Measurements from ENCODE around the gene ACTA2.

The ACTA2 gene

DNA sequence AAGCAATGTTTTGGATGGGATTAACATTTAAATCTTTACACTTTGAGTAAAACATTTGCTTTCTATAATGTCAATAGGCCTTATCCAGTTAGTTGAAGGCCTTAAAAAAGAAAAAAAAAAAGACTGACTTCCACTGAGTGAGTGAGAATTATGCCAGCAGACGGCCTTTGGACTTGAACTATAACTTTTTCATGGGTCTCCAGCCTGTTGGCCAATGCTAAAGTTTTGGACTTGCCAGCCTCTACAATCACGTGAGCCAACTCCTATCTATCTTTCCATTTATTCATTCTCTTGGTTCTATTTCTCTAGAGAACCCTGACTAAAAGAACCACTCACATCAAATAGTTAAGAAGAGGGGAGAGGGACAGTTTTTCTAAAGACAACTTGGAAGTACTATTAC lies 35.3 kb upstream of the ACTA2 start:
- no peak overlapping the region for H3K27ac ChIP-seq
- TF ChIP-seq, protein P1, sequence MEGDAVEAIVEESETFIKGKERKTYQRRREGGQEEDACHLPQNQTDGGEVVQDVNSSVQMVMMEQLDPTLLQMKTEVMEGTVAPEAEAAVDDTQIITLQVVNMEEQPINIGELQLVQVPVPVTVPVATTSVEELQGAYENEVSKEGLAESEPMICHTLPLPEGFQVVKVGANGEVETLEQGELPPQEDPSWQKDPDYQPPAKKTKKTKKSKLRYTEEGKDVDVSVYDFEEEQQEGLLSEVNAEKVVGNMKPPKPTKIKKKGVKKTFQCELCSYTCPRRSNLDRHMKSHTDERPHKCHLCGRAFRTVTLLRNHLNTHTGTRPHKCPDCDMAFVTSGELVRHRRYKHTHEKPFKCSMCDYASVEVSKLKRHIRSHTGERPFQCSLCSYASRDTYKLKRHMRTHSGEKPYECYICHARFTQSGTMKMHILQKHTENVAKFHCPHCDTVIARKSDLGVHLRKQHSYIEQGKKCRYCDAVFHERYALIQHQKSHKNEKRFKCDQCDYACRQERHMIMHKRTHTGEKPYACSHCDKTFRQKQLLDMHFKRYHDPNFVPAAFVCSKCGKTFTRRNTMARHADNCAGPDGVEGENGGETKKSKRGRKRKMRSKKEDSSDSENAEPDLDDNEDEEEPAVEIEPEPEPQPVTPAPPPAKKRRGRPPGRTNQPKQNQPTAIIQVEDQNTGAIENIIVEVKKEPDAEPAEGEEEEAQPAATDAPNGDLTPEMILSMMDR (conservative IDR thresholded peaks at IDR 0.05): no peak
- no peak for TF ChIP-seq ZFX (IDR thresholded peaks at IDR 0.05)

DNA sequence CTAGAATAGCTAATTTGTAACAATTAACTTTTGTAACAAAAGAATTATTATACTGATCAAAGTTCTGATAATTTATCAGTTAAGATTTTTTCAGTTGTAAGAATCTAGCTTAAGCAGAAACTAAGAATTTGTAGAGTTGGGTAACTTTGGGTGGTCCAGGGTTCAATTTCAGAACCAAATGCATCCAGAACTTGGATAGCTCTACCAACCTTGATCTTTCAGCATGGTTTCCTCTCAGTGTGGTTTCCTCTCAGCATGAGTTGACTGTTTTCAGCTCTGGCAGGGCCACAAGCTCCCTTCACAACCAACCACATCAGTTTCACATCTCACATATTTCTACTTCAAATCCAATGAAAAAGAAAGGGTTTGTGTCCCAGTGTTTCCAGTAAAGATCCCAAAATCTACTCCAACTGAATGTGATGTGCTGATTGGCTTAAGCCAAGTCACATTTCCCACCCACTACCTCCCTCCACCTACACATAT lies 34.7 kb upstream of the ACTA2 start:
- no peak overlapping the region for H3K27ac ChIP-seq
- no peak for TF ChIP-seq ZFX (IDR thresholded peaks at IDR 0.05)
- TF ChIP-seq, protein P1 (conservative IDR thresholded peaks at IDR 0.05): peak; percentile 41

DNA sequence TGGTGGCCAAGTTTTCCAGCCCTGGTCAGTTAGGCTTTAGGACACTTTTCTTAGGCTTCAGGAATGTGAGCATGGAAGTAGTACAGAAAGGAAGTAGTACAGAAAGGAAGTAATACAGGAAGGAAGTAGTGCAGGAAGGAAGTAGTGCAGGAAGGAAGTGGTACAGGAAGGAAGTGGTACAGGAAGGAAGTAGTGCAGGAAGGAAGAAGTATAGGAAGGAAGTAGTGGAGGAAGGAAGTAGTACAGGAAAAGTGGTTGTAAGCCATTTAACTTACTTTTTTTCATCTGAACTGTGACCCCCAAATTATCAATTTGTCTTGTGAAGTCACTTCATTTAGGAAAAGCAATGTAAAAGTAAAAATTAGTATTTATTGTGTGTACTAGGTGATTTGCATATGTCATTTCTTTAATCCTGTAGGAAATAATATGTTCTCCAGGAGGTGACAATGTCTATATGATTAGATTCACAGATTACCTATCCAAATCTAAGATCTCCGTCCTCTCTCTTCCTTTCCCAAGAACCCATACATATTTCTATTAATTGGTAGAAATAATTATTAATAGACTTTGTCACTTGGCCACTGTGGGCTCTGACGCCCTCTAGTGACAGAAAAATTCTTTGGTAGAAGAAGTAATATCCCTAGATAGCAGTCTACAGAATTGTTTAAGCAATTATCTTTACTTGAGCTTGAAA lies 34.1 kb upstream of the ACTA2 start:
- H3K27ac ChIP-seq: no peak overlapping the region
- no peak for TF ChIP-seq ZFX (IDR thresholded peaks at IDR 0.05)
- TF ChIP-seq, protein P1 (conservative IDR thresholded peaks at IDR 0.05): peak; percentile 75

DNA sequence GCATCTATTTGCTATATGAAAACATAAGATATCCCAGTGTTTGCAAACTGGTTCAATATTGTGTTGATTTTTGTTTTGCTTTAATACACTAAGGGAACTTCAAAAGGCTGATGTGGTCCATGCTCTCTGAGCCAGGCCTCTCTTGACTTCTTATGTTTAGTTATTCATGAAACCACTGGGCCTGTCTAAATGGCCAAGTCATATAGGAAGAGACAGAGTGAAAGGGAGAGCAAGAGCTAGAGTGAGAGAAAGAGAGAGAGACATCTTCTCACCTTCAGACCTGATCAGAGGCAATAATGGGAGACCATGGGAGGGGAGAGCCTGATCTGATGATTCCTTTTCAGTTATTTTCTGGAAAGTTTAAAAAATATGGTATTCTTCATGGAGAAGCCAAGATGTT lies 32.0 kb upstream of the ACTA2 start:
- TF ChIP-seq, protein P1 (conservative IDR thresholded peaks at IDR 0.05): no peak
- TF ChIP-seq ZFX (IDR thresholded peaks at IDR 0.05): no peak
- no peak overlapping the region for H3K27ac ChIP-seq

DNA sequence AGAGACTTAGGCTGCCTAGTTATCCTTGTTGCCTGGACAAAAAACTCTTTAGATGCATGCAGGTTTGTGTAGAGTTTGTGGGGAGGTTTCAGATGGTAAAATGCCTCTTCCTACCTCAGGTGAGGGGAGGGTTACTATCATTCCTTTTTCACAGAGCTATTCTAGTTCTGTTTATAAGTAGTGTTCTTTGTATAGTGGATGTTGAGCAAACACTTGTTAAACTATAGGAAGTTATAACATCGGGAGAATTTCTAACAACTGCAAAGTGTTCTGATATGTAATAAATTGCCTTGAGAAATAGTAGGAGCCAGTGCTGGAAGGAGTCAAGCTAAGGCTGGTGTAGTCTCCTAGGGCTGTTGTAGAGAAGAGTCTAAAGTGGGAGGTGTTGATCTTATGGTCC lies 31.4 kb upstream of the ACTA2 start:
- no peak for TF ChIP-seq ZFX (IDR thresholded peaks at IDR 0.05)
- TF ChIP-seq, protein P1 (conservative IDR thresholded peaks at IDR 0.05): no peak
- H3K27ac ChIP-seq: no peak overlapping the region

DNA sequence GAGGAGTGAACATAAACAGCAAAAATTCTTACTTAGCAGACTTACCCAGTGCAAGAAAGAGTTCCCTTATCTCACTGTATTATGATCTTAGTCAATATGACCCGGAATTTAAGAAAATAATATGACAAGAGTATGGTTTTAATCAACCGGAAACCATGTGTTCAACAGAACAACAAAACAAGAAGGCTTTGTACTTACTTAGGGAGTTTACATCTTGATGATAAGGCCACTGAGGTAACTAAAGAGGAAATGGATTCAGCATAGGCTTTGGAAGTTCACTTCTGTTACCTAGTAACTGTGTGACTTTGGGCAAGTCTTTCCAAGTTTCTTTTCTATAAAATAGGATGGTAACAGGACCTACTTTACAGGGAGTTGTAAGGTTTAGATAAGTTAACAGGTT lies 30.6 kb upstream of the ACTA2 start:
- H3K27ac ChIP-seq: no peak overlapping the region
- TF ChIP-seq, protein P1 (conservative IDR thresholded peaks at IDR 0.05): no peak
- no peak for TF ChIP-seq ZFX (IDR thresholded peaks at IDR 0.05)

DNA sequence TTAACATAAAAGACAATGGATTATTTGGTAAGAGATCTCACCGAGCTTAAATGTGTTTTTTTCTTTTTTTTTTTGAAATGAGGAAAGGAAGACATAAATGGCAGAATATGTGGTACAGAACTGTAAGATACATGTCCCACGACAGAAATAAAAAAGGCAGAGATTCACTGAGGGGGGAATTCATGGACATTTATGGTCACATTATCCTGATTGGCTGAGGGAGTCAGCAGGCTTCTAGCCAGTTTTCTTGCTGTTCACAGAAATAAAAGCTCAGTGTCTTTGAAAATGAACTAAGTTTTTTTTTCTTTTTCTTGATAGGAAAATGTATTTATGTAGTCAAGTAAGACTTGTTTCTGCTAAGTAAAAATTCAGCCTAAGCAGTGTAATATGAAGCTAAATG lies 29.8 kb upstream of the ACTA2 start:
- H3K27ac ChIP-seq: no peak overlapping the region
- TF ChIP-seq, protein P1 (conservative IDR thresholded peaks at IDR 0.05): no peak
- no peak for TF ChIP-seq ZFX (IDR thresholded peaks at IDR 0.05)

Measured in C4-2B (cell line).